ENCODE results near the gene KIF13A. TPM values are rescaled to one million over a fixed set of nuclear protein-coding genes. Genes with fewer than 3 reads are reported as not detected.
A peak's percentile ranks its signal among the peaks of the same experiment; 100 is the strongest.

KIF13A gene
- total and polyA plus RNA-seq, 9 of the 15 experiments (the other 6 are each of a cell fraction or from before 2014, with no cell fraction given): 3.6 to 44.3 (median 29.7) TPM

DNA sequence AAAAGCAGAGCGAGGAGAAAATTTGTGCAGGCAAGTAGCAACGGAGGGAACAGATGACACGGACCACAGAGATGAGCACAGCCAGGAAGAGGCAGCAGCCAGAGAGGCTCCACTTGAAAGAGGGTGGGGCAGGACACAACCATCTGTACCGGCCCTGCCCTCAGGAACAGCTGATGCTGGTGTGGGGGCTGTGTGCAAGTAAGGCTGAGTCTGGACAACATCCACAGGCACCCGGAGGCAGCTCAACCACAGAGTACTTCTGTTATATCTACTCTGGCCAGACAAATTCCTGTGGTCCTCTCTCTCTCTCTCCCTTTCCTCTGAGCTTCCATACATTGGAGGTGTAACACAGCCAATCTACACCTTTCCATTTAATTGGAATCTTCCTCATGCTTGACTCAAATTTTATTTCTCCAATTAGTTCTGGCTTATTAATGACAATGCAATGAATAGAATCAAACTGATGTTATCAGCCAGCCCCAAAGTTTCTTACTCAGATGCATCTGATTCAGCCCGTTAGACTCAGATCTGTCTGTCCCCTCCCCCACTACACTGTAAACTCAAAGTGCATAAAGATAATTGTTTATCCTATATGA is 24.9 kb downstream of the KIF13A start (continued):
- TF ChIP-seq ZNF197 (CRISPR knock-in tag; IDR thresholded peaks at IDR 0.05; ENCODE audit: low read depth) (peak; percentile 76), NR3C1 (CRISPR knock-in tag; IDR thresholded peaks at IDR 0.05) (no peak), SMC3 (conservative IDR thresholded peaks at IDR 0.05; ENCODE audit: insufficient read depth, low read depth, low read length) (peak; percentile 36; the same call in 1 of the 2 replicates), TBL1XR1 (IDR thresholded peaks at IDR 0.05; ENCODE audit: low read length in 2 of 2) (peak; percentile 97), POLR2G (IDR thresholded peaks at IDR 0.05; ENCODE audit: low read depth, low read length) (no peak), ZNF436 (CRISPR knock-in tag; IDR thresholded peaks at IDR 0.05) (no peak), FOXA3 (CRISPR knock-in tag; conservative IDR thresholded peaks at IDR 0.05 in 1 of 2, IDR thresholded peaks at IDR 0.05 in 1 of 2) (peak; percentile 48 to 63; a peak in 1 of 4 replicates), FOSL1 (tag; conservative IDR thresholded peaks at IDR 0.05) (peak; percentile 85), SP2 (IDR thresholded peaks at IDR 0.05; ENCODE audit: extremely low read depth, low read depth, low read length, poor library complexity, severe bottlenecking) (no peak), TBP (optimal IDR thresholded peaks at IDR 0.05; ENCODE audit: low read depth, low read length) (no peak), RAD51 (IDR thresholded peaks at IDR 0.05; ENCODE audit: borderline replicate concordance, low read depth) (peak; percentile 62; the same call in 1 of the 2 replicates), ZNF217 (CRISPR knock-in tag; IDR thresholded peaks at IDR 0.05) (no peak), ZZZ3 (IDR thresholded peaks at IDR 0.05) (no peak), SIRT6 (IDR thresholded peaks at IDR 0.05; ENCODE audit: low read depth, low read length) (no peak), TRIM28 (IDR thresholded peaks at IDR 0.05) (peak; percentile 92), TOE1 (IDR thresholded peaks at IDR 0.05; ENCODE audit: borderline replicate concordance) (peak; percentile 73; the same call in 1 of the 2 replicates), TOE1 (CRISPR knock-in tag; IDR thresholded peaks at IDR 0.05; ENCODE audit: borderline replicate concordance, low read depth) (peak; percentile 13; the same call in 1 of the 2 replicates), KDM1A (IDR thresholded peaks at IDR 0.05) (peak; percentile 92 to 94), CXXC5 (CRISPR knock-in tag; IDR thresholded peaks at IDR 0.05) (peak; percentile 69), BACH1 (tag; IDR thresholded peaks at IDR 0.05) (peak; percentile 65), ZNF561 (CRISPR knock-in tag; conservative IDR thresholded peaks at IDR 0.05) (no peak), POU5F1 (IDR thresholded peaks at IDR 0.05; ENCODE audit: borderline replicate concordance, low read depth, low read length, partially characterized antibody) (no peak), SMAD4 (CRISPR knock-in tag; conservative IDR thresholded peaks at IDR 0.05) (peak; percentile 99)
- TF ChIP-seq, protein P1, sequence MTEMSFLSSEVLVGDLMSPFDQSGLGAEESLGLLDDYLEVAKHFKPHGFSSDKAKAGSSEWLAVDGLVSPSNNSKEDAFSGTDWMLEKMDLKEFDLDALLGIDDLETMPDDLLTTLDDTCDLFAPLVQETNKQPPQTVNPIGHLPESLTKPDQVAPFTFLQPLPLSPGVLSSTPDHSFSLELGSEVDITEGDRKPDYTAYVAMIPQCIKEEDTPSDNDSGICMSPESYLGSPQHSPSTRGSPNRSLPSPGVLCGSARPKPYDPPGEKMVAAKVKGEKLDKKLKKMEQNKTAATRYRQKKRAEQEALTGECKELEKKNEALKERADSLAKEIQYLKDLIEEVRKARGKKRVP (CRISPR knock-in tag; IDR thresholded peaks at IDR 0.05): no peak; the same call in 1 of the 2 replicates
- TF ChIP-seq, protein P2, sequence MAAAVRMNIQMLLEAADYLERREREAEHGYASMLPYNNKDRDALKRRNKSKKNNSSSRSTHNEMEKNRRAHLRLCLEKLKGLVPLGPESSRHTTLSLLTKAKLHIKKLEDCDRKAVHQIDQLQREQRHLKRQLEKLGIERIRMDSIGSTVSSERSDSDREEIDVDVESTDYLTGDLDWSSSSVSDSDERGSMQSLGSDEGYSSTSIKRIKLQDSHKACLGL (CRISPR knock-in tag; IDR thresholded peaks at IDR 0.05; ENCODE audit: borderline replicate concordance, poor library complexity, severe bottlenecking): no peak
- TF ChIP-seq, protein P3, sequence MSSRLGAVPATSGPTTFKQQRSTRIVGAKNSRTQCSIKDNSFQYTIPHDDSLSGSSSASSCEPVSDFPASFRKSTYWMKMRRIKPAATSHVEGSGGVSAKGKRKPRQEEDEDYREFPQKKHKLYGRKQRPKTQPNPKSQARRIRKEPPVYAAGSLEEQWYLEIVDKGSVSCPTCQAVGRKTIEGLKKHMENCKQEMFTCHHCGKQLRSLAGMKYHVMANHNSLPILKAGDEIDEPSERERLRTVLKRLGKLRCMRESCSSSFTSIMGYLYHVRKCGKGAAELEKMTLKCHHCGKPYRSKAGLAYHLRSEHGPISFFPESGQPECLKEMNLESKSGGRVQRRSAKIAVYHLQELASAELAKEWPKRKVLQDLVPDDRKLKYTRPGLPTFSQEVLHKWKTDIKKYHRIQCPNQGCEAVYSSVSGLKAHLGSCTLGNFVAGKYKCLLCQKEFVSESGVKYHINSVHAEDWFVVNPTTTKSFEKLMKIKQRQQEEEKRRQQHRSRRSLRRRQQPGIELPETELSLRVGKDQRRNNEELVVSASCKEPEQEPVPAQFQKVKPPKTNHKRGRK (tag; IDR thresholded peaks at IDR 0.05): no peak
